BJ (cell line): ENCODE data around the gene CNTFR. TPM values are rescaled to one million over a fixed set of nuclear protein-coding genes. Genes with fewer than 3 reads are reported as not detected.

Source experiments
- CTCF ChIA-PET: fragments of 350-600 bp; formaldehyde crosslinking; extraction: SDS; loops from one replicate; lab custom pipeline; 2021; ENCODE audit warnings: antibody characterized with exemption, inconsistent platforms; lab: Yijun Ruan, JAX
- POLR2A ChIA-PET: fragments of 300-600 bp; sonication (Branson Sonifier 250); formaldehyde crosslinking; extraction: SDS; loops from one replicate; lab custom pipeline; 2021; ENCODE audit warnings: antibody characterized with exemption; lab: Charles Lee
- DNase-seq: peaks from one replicate; pipeline ENCODE4 v3.0.0-alpha.2; 2011; ENCODE audit warnings: low read depth
- H3K27me3 ChIP-seq: 2 replicates; pipeline ENCODE4 v1.6.0; 2011; ENCODE audit warnings: low read length; ENCODE audit not compliant: control insufficient read depth, insufficient read depth
- H3K36me3 ChIP-seq: 2 replicates; pipeline ENCODE4 v1.5.1; 2011; ENCODE audit warnings: low read length; ENCODE audit not compliant: control insufficient read depth, insufficient read depth
- H3K4me3 ChIP-seq: 2 replicates; pipeline ENCODE4 v1.5.1; 2011; ENCODE audit warnings: low read depth, mild to moderate bottlenecking, control low read depth, low read length
- polyA plus RNA-seq: library from polyadenylated mRNA; depleted of rRNA; stranded (reverse); fragments of >200 nt; gene quantifications from 2 replicates; pipeline ENCODE4 v1.2.3, GENCODE V29; 2011
- TF ChIP-seq, protein P1 (sequence below): IDR thresholded peaks from 2 replicates; pipeline ENCODE4 v1.5.1; 2011; ENCODE audit warnings: low read depth, mild to moderate bottlenecking, control low read depth, inconsistent platforms, low read length, moderate library complexity; ENCODE audit not compliant: insufficient read depth

Gene CNTFR
- polyA plus RNA-seq, 1 experiment: 0.09 TPM

DNA sequence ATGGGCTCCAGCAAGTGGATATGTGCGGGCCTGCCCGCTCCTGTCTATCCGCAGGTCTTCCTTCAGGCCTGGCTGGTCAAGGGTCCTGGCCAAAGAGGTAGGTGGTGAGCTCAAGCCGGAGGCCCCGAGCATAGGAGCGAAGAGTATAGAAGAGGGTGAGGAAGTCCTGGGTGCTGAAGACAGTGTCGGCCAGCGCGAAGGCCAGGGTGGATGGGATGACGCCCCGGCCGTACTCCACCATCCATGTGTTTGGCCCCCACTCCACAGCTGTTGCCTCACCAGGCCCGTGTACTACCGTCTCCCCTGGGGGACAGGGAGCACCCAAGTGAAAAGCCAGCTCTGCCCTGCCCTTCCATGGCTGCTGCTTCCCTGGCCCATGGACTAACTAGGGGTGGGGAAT lies 46.0 kb upstream of the CNTFR start:
- CTCF ChIA-PET: interaction anchor here (0.9 to 9.7 kb wide), 12 partner anchors 10 to 232 kb away, joined by 5 to 112 read pairs (median 21); partner anchors contain the start of genes DCTN3, GALT, IL11RA and RPP25L
- DNase-seq: no peak
- Histone ChIP-seq H3K36me3 (no peaks in the 10 kb centered on the region), H3K27me3 (peaks cover 3% of the 10 kb centered on the region; the same call in 1 of the 2 replicates), H3K4me3 (no peak overlapping the region)
- TF ChIP-seq, protein P1, sequence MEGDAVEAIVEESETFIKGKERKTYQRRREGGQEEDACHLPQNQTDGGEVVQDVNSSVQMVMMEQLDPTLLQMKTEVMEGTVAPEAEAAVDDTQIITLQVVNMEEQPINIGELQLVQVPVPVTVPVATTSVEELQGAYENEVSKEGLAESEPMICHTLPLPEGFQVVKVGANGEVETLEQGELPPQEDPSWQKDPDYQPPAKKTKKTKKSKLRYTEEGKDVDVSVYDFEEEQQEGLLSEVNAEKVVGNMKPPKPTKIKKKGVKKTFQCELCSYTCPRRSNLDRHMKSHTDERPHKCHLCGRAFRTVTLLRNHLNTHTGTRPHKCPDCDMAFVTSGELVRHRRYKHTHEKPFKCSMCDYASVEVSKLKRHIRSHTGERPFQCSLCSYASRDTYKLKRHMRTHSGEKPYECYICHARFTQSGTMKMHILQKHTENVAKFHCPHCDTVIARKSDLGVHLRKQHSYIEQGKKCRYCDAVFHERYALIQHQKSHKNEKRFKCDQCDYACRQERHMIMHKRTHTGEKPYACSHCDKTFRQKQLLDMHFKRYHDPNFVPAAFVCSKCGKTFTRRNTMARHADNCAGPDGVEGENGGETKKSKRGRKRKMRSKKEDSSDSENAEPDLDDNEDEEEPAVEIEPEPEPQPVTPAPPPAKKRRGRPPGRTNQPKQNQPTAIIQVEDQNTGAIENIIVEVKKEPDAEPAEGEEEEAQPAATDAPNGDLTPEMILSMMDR: no peak
- POLR2A ChIA-PET: no interaction called here

DNA sequence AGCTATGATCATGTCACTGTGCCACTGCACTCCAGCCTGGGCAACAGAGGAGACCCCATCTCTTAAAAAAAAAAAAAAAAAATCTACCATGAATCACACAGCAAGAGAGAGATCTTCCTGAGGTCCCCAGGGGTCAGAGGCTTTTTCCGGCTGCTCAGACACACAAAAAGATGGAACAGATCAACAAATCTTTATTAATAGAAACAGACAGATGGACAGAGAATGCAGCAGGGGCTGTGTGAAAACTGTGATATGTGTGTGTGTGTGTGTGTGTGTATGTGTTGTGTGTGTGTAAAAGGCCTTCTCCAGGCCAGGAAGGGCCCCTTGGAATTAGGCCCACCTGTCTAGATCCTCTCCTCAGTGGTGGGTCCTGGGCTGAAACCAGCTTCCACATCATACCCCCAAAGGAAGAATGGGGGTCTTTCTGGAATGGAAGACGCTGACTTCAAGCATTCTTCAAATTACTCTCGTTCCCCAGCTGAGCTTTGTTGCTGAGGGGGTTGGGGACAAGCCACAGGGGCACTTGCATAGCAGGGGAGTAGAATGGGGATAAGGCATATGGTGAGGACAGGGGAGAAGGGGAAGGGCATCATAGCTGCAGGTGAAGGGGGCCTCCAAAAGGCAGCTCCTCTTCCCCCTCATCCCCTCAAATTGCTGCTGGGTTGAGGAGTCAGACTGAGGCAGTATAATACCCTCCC lies 45.2 kb upstream of the CNTFR start:
- H3K36me3 ChIP-seq: no peaks in the 10 kb centered on the region
- TF ChIP-seq, protein P1: no peak
- no peak overlapping the region for H3K4me3 ChIP-seq
- CTCF ChIA-PET: interaction anchor here (0.6 to 9.7 kb wide), 25 partner anchors 11 to 1380 kb away, joined by 3 to 112 read pairs (median 5); partner anchors contain the start of genes DCTN3, GALT, IL11RA and RPP25L
- DNase-seq: no peak
- POLR2A ChIA-PET: no interaction called here
- peaks cover 9% of the 10 kb centered on the region for H3K27me3 ChIP-seq

DNA sequence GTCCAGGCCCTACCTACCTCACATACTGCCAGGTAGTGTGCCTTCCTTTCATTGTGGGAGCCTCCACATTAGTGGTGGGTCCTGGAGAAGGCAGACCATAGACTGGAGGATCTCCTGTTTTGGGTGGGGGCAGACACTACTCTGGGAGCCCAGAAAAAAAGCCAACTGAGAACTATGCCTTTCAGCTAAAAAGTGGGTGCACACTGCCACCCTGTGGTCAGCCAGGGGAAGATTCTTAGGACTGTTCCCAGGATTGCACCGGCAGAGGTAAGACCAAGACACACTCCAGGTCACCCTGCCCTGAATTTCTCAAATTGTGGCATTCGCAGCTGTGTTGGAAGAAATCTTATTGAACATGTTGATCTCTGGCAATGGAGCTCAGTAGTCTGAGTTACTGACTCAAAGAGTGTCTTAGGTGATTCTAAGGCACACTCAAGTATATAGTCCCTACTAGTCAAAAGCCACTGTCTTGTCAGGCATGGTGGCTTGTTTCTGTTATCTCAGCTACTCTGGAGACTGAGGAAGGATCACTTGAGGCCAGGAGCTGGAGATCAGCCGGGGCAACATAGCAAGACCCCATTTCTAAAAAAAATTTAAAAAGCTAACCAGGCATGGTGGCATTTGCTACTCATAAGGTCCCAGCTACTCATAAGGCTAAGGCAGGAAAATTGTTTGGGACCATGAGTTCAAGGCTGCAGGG lies 44.5 kb upstream of the CNTFR start:
- Histone ChIP-seq H3K27me3 (peaks cover 14% of the 10 kb centered on the region), H3K36me3 (no peaks in the 10 kb centered on the region), H3K4me3 (no peak overlapping the region)
- TF ChIP-seq, protein P1: peak; percentile 88
- DNase-seq: no peak
- POLR2A ChIA-PET: no interaction called here
- CTCF ChIA-PET: interaction anchor here (0.6 to 9.7 kb wide), 23 partner anchors 10 to 1381 kb away, joined by 3 to 112 read pairs (median 5); partner anchors contain the start of genes DCTN3, GALT, IL11RA and RPP25L

DNA sequence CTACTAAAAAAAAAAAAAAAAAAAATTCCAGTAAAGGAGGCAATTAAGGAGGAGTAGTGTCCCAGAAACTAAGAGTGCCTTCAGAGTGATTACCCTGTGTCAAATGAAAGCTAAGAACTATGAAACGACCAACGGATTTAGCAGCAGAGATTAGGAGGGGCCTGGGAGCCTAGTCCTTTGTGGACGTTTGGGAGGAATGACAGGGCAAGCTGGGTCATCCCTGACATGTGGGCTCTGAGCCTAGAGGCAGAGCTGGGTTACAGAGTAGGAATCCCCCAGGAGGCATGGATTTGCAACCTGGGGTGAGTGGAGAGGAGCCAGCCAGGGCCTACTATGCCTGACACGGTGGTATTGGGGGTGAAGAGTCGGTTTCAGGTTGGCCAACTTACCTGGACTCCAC lies 43.6 kb upstream of the CNTFR start:
- Histone ChIP-seq H3K27me3 (peaks cover 19% of the 10 kb centered on the region), H3K4me3 (no peak overlapping the region), H3K36me3 (no peaks in the 10 kb centered on the region)
- DNase-seq: no peak
- TF ChIP-seq, protein P1: no peak
- POLR2A ChIA-PET: no interaction called here
- CTCF ChIA-PET: interaction anchor here (0.9 to 9.7 kb wide), 17 partner anchors 9 to 202 kb away, joined by 3 to 112 read pairs (median 12); partner anchors contain the start of genes DCTN3, GALT and RPP25L

DNA sequence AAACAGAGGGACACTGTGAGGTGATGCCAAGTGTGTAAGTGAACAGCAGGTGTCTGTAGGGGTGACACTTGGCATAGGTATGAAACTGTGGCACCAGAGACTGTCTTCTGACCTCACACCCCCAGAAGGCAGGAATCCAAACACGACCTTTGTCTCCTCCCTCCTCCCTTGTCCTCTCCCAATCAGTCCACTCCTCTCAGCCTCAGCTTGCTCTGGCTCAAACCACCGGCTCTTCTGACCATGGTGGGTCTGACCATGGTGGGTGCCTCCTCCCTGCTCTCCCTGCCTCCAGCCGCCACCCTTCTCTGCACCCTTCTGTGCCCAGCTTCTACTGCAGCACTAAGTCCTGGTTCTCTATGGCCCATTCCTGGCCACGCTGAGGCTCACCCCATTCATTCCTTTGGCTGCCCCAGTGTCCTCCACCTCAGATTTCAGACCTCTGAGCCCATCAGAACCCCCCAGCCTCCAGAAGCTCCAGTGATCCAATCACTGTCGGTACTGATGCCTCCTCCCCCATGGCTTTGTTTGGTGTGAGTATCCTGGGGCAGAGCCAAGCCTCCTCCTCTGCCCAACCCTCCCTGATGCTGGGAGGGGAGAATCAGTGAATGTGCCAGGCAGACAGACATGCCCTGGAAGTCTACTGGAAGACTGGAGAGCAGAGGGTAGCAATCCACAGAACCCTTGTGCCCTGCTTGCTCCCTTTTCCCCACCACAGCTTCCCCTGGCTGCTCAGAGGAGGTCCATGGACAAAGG lies 41.1 kb upstream of the CNTFR start:
- POLR2A ChIA-PET: no interaction called here
- no peak overlapping the region for H3K4me3 ChIP-seq
- peaks cover 40% of the 10 kb centered on the region for H3K27me3 ChIP-seq
- TF ChIP-seq, protein P1: no peak
- DNase-seq: no peak
- no peaks in the 10 kb centered on the region for H3K36me3 ChIP-seq
- CTCF ChIA-PET: interaction anchor here (0.8 to 9.7 kb wide), 6 partner anchors 8 to 164 kb away, joined by 3 to 112 read pairs (median 4); partner anchors contain the start of genes DCTN3 and RPP25L
